HL-60 (cell line): Measurements from ENCODE around the gene COQ5.

Source experiments
- DNase-seq, 2 experiments: peaks; one replicate each; pipeline ENCODE4 v3.0.0-alpha.2; 2010 to 2020; ENCODE audit warnings: low read depth in 1 of 2, low spot score in 1 of 2
- H3K27ac ChIP-seq: fragments of 250-450 bp; sonication (Bioruptor Pico); replicated peaks from 2 replicates; pipeline ENCODE4 v1.5.1; 2020; ENCODE audit warnings: mild to moderate bottlenecking, moderate library complexity
- H3K27me3 ChIP-seq: fragments of 250-450 bp; sonication (Bioruptor Pico); 2 replicates; pipeline ENCODE4 v1.5.1; 2021; ENCODE audit warnings: mild to moderate bottlenecking, moderate library complexity; ENCODE audit not compliant: insufficient read depth, poor library complexity, severe bottlenecking
- H3K4me3 ChIP-seq: replicated peaks from 2 replicates; pipeline ENCODE4 v1.5.1; 2011; ENCODE audit warnings: mild to moderate bottlenecking, control low read depth, low read length; ENCODE audit not compliant: insufficient read depth
- CTCF ChIP-seq: IDR thresholded peaks from one replicate; pipeline ENCODE4 v1.5.1; 2011; ENCODE audit warnings: low read length, control low read depth, inconsistent platforms; ENCODE audit not compliant: insufficient read depth
- GABPA ChIP-seq: IDR thresholded peaks from 2 replicates; pipeline ENCODE4 v1.6.1; 2012; ENCODE audit warnings: low read depth
- POLR2AphosphoS5 ChIP-seq: IDR thresholded peaks from 2 replicates; pipeline ENCODE4 v1.6.1; 2012; ENCODE audit warnings: low read depth
- REST ChIP-seq: IDR thresholded peaks from 2 replicates; pipeline ENCODE4 v1.6.1; 2012; ENCODE audit warnings: low read depth; ENCODE audit not compliant: insufficient replicate concordance
- SPI1 ChIP-seq: IDR thresholded peaks from 2 replicates; pipeline ENCODE4 v1.6.1; 2012; ENCODE audit warnings: low read depth, mild to moderate bottlenecking, borderline replicate concordance

The COQ5 gene

GRCh38 chr12:120557589-120557988 lies 28.6 kb upstream of the COQ5 start:
- Histone ChIP-seq H3K4me3 (no peak overlapping the region), H3K27me3 (no peaks in the 10 kb centered on the region), H3K27ac (no peak overlapping the region)
- TF ChIP-seq CTCF, result no peak
- DNase-seq, result no peak

- Histone ChIP-seq H3K27me3 (no peaks in the 10 kb centered on the region), H3K4me3 (no peak overlapping the region), H3K27ac (no peak overlapping the region)
- no peak for DNase-seq
- TF ChIP-seq REST (no peak), GABPA (no peak), CTCF (no peak), SPI1 (no peak)
Observed at GRCh38 chr12:120554678-120555077, 25.7 kb upstream of the COQ5 start.

GRCh38 chr12:120546050-120546386 lies 17.1 kb upstream of the COQ5 start:
- Histone ChIP-seq H3K27ac (no peak overlapping the region), H3K27me3 (no peaks in the 10 kb centered on the region), H3K4me3 (no peak overlapping the region)
- no peak for DNase-seq
- no peak for TF ChIP-seq CTCF
- no peak for TF ChIP-seq SPI1

GRCh38 chr12:120544691-120545090 lies 15.7 kb upstream of the COQ5 start:
- Histone ChIP-seq H3K4me3 (no peak overlapping the region), H3K27me3 (no peaks in the 10 kb centered on the region), H3K27ac (no peak overlapping the region)
- DNase-seq, result no peak
- no peak for TF ChIP-seq CTCF
- no peak for TF ChIP-seq SPI1
- no peak for TF ChIP-seq REST
- no peak for TF ChIP-seq POLR2AphosphoS5
- TF ChIP-seq GABPA, result no peak
